ENCODE results near the gene SLIRP.
"Not testable (repeated sequence)": the region's sequence is repeated elsewhere in the genome, so short reads cannot be mapped to it uniquely, and the experiment has no call there.

SLIRP gene

DNA sequence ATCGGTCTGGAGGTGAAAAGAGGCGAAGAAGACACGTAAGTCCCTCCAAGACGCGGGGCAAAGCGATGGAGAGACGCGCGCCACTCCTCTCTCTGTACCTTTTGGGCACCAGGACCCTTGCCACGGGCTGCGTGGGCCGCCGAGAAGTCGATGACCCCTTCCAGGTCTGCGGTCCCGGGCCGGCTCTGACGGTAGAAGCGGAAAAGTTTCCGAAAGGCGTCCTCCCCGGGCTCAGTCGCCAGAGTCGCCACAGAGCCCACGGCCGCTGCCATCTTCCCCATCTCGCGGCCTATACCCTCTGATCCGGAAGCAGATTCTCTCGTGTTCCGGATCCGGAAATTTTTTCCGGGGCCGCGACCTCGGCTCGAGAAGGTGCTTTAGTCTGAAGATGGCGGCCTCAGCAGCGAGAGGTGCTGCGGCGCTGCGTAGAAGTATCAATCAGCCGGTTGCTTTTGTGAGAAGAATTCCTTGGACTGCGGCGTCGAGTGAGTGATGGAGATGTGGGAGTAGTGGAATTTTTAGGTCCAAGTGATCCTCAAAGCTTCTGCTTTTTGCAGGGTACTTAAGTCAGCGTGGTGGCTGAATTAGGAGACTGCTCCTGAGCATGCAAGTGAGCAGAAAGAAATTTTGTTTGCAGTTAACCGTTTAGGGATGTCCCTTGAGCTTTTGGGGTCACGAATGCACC lies at the start of gene SLIRP, which contains the start of gene ALKBH1:
SLIRP (plus strand) TSS at position 380 of the 685 bp plus-strand sequence; CDS start at position 389, 9 bp downstream.
ALKBH1 (minus strand) TSS at position 300 of the 685 bp plus-strand sequence; CDS start at position 281, 19 bp downstream.
- peak in 55 of 56 donors; percentile 25 to 93 (median 82) for DNase-seq

DNA sequence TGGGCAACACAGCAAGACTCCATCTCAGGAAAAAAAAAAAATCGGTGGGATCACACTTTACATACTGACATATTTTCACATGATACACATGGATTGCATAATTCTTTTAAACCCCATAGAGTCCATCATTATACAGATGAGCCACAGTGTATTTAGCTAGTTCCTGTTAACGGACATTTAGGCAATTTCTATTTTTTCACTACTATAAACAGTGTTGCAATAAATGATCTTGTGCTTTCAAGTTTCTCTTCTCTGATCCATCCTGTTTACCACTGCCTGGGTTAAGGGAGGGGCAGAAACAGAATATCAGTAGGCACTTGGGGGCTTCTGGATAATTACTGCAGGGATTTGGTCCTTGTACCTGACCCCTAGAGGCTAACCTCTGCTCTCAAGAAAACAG lies 48.1 kb upstream of the SLIRP start:
- DNase-seq = no peak

GRCh38 chr14:77660754-77661153 lies 47.1 kb upstream of the SLIRP start:
- DNase-seq = peak in 36 of 56 donors; percentile 10 to 78 (median 42)

DNA sequence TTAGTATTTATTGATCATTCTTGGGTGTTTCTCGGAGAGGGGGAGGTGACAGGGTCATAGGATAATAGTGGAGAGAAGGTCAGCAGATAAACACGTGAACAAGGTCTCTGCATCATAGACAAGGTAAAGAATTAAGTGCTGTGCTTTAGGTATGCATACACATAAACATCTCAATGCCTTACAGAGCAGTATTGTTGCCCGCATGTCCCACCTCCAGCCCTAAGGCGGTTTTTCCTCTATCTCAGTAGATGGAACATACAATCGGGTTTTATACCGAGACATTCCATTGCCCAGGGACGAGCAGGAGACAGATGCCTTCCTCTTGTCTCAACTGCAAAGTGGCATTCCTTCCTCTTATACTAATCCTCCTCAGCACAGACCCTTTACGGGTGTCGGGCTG lies 46.3 kb upstream of the SLIRP start:
- DNase-seq = not testable (repeated sequence)

GRCh38 chr14:77663293-77663692 lies 44.6 kb upstream of the SLIRP start:
- DNase-seq = no peak

GRCh38 chr14:77667331-77667730 lies 40.6 kb upstream of the SLIRP start:
- DNase-seq = no peak

- no peak for DNase-seq
Measured at GRCh38 chr14:77673193-77673592, 34.7 kb upstream of the SLIRP start.

DNA sequence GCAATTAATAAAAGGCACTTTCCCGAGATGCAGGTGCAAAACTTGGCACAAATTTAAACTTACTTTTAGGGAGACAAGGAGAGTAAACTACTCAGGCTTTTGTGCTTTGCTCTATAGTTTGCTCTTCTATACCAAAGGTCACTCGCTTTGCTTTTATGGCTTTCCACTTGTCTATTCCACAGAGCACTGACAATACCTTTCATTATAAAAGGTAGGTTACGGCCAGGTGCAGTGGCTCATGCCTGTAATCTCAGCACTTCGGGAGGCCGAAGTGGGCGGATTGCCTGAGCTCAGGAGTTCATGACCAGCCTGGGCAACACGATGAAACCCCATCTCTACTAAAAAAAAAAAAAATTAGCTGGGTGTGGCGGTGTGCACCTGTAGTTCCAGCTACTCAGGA lies 33.0 kb upstream of the SLIRP start:
- DNase-seq = no peak

DNA sequence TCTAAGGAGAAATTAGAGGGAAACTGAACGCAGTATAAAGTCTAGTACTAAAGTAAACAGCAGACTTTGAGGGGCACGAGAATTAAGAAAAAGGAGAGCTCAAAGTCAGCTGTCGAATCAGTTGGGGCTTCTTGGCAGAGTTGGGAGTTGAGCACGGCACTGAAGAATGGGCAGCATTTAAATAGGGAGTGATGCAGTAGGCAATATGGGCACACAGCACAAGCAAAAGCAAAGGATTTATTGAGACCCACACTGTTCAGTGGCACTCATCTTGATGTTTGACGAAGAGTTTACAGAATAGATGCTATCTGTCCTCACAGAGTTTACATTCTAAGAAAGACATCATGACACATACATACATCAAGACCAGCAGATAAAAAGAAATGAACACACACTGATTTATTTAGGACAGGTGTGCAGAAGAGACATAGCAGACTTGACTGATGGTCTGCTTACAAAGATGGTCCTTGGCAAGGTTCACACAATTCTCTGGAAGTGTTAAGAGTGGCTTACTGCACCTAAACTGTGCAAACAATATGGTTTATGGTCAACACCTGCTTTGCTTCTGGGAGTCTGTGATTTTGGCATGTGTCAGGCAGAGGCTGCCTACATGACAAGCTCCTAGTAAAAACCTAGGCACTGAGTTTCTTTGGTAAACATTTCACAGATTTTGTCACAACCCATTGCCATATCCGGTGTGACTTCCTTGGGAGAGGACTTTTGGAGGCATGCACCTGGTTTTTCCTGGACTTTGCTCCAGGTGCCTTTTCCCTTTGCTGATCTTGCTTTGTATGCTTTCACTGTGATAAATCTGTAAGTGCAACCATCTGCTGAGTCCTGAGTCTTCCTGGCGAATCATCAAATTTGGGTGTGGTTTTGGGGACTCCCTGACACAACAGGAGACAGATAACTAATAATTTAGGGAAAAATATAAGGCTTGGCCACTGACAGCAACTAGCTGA lies 26.4 kb upstream of the SLIRP start:
- DNase-seq = no peak

DNA sequence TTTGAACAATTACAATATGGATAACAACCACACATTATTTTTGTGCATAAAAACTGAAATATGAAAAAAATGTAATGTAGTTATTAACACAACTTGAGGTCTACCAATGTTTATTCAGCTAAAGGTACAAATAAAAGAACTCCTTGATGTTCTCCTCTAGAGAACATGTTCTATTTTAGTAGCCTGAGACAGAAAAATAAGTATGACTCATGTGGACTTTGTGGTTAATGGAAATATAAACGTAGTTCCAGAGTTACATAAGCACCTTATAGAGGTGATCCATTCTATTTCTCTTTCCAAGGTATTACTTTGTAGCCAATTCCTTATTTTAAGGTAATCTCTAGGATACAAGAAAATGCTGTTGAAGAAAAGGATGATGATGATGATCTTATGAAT lies 25.7 kb upstream of the SLIRP start:
- no peak for DNase-seq

- peak in 1 of 56 donors; percentile 16 for DNase-seq
Measured at GRCh38 chr14:77691259-77691658, 16.6 kb upstream of the SLIRP start.

DNA sequence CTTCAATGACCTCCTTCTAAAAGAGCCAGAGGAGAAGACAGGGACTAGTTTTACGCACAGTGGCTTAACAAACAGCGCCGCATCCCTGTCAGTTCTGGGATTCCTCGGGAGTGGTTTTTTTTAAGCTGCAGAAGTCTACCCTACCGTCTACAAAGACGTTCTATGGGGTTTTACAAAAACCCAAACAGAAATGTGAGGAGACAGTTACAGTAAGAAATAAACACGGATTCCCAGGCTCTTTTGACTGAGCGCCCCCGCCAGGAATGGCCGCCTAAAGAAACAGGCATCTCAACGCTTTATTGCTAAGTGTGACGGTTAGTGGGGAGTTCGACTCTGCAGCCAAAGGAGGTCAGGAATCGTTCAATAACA lies 564 bp upstream of the SLIRP start:
- DNase-seq = peak in 27 of 56 donors; percentile 2 to 72 (median 37)

GRCh38 chr14:77708749-77709148 lies 846 bp downstream of the SLIRP start:
- no peak for DNase-seq

GRCh38 chr14:77709412-77709811 lies 1.5 kb downstream of the SLIRP start:
- no peak for DNase-seq

- DNase-seq = no peak
Measured at GRCh38 chr14:77710364-77710763, 2.5 kb downstream of the SLIRP start.

- DNase-seq = no peak
Measured at GRCh38 chr14:77714926-77715325, 7.0 kb downstream of the SLIRP start.

DNA sequence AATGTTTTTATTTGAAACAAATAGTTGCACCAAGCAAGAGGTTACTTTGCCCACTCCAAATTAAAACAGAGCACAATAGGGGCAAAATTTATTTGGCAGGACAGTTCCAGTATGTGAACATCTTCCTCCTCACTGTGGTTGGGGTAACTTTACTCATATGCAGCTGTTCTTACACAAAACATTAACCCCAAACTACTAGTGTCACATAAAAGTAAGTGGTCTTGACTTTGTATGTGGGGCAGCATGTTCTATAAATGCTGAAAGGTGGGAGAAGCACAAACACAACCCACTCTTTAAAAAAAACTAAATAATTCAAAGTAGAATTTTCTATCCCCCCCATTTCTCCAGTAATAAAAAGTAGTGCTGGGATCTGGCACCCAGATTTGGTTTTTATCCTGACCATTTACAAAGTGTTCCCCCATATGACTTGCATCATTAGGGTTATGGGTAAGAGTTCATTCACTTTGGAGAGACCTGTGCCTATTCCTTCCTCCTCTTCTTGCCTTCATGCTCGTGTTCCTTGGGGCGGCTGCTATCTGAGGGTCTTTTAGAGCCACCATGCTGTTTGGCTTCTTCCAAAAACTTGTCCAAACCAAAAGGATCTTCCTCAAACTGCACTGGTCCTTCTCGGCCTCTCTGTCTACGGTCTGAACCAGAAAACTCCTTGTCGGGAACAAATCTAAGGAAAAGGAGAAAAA lies 9.9 kb downstream of the SLIRP start:
- no peak for DNase-seq

- no peak for DNase-seq
Measured at GRCh38 chr14:77721437-77721836, 13.5 kb downstream of the SLIRP start.

DNA sequence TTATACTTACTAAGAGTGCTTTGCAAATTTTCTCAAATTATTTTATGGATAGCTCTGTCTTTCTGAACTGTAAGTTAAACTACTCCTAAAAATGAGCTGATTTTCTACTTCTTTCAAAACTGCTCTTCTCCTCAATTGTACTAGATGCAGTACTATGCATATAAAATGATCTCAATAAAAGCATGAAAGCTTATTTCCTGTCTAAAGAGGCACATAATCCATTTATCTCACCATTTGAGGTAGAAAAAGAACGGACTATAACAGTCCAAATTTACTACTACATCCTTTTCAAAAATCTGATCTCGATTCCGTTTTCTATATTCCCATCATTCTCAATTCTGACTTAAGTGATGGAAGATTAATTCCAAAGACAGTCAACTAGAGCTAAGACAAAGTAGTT lies 14.4 kb downstream of the SLIRP start:
- DNase-seq = no peak

- DNase-seq = no peak
Measured at GRCh38 chr14:77730976-77731497, 23.1 kb downstream of the SLIRP start.

GRCh38 chr14:77738559-77739250 lies 30.8 kb downstream of the SLIRP start:
- DNase-seq = peak in 3 of 56 donors; percentile 0 to 30 (median 3)
